ENCODE measurements around the gene DYRK2.
A peak's percentile ranks its signal among the peaks of the same experiment; 100 is the strongest.
"Not testable (repeated sequence)": the region's sequence is repeated elsewhere in the genome, so short reads cannot be mapped to it uniquely, and the experiment has no call there.

DYRK2 gene

GRCh38 chr12:67669217-67669933 lies 20.8 kb downstream of the DYRK2 start:
- no peak for DNase-seq (ENCODE audit: insufficient read length, low spot score)
- FAIRE-seq: no peak

- no peak for FAIRE-seq
- no peak for DNase-seq (ENCODE audit: insufficient read length, low spot score)
Measured at GRCh38 chr12:67669934-67670631, 21.5 kb downstream of the DYRK2 start.

- FAIRE-seq (no peak), DNase-seq (ENCODE audit: insufficient read length, low spot score) (no peak)
Measured at GRCh38 chr12:67671419-67671818, 22.9 kb downstream of the DYRK2 start.

GRCh38 chr12:67671892-67672291 lies 23.3 kb downstream of the DYRK2 start:
- DNase-seq (ENCODE audit: insufficient read length, low spot score) (no peak), FAIRE-seq (no peak)

GRCh38 chr12:67672507-67672906 lies 24.0 kb downstream of the DYRK2 start:
- FAIRE-seq: not testable (repeated sequence)

GRCh38 chr12:67673509-67673908 lies 25.0 kb downstream of the DYRK2 start:
- not testable (repeated sequence) for FAIRE-seq; DNase-seq (ENCODE audit: insufficient read length, low spot score)

More at GRCh38 chr12:67672507-67672906, 24.0 kb downstream of the DYRK2 start:
- DNase-seq (ENCODE audit: insufficient read length, low spot score): not testable (repeated sequence)

GRCh38 chr12:67674417-67674816 lies 25.9 kb downstream of the DYRK2 start:
- no peak for FAIRE-seq
- no peak for DNase-seq (ENCODE audit: insufficient read length, low spot score)

- FAIRE-seq: no peak
- DNase-seq (ENCODE audit: insufficient read length, low spot score): no peak
Measured at GRCh38 chr12:67676624-67677023, 28.1 kb downstream of the DYRK2 start.

- FAIRE-seq (no peak), DNase-seq (ENCODE audit: insufficient read length, low spot score) (no peak)
Measured at GRCh38 chr12:67677166-67677565, 28.6 kb downstream of the DYRK2 start.

- DNase-seq (ENCODE audit: insufficient read length, low spot score) (peak; percentile 41), FAIRE-seq (peak; percentile 28)
Measured at GRCh38 chr12:67681105-67681778, 32.7 kb downstream of the DYRK2 start.

- no peak for FAIRE-seq
- DNase-seq (ENCODE audit: insufficient read length, low spot score): no peak
Measured at GRCh38 chr12:67681941-67682620, 33.5 kb downstream of the DYRK2 start.

- DNase-seq (ENCODE audit: insufficient read length, low spot score) (no peak), FAIRE-seq (no peak)
Measured at GRCh38 chr12:67689385-67689784, 40.8 kb downstream of the DYRK2 start.

- FAIRE-seq (no peak), DNase-seq (ENCODE audit: insufficient read length, low spot score) (no peak)
Measured at GRCh38 chr12:67690656-67691055, 42.1 kb downstream of the DYRK2 start.

GRCh38 chr12:67691220-67691619 lies 42.7 kb downstream of the DYRK2 start:
- FAIRE-seq: no peak
- DNase-seq (ENCODE audit: insufficient read length, low spot score): no peak

GRCh38 chr12:67692135-67692534 lies 43.6 kb downstream of the DYRK2 start:
- FAIRE-seq (no peak), DNase-seq (ENCODE audit: insufficient read length, low spot score) (no peak)

- FAIRE-seq: no peak
Measured at GRCh38 chr12:67692966-67693365, 44.4 kb downstream of the DYRK2 start.

GRCh38 chr12:67693894-67694293 lies 45.3 kb downstream of the DYRK2 start:
- DNase-seq (ENCODE audit: insufficient read length, low spot score) (no peak), FAIRE-seq (no peak)

More at GRCh38 chr12:67692966-67693365, 44.4 kb downstream of the DYRK2 start:
- DNase-seq (ENCODE audit: insufficient read length, low spot score): no peak

- DNase-seq (ENCODE audit: insufficient read length, low spot score) (no peak), FAIRE-seq (no peak)
Measured at GRCh38 chr12:67694306-67694900, 45.9 kb downstream of the DYRK2 start.

- FAIRE-seq (no peak), DNase-seq (ENCODE audit: insufficient read length, low spot score) (no peak)
Measured at GRCh38 chr12:67695974-67696373, 47.4 kb downstream of the DYRK2 start.

GRCh38 chr12:67697443-67697842 lies 48.9 kb downstream of the DYRK2 start:
- FAIRE-seq (no peak), DNase-seq (ENCODE audit: insufficient read length, low spot score) (no peak)

GRCh38 chr12:67697967-67698366 lies 49.4 kb downstream of the DYRK2 start:
- no peak for FAIRE-seq

More at GRCh38 chr12:67697967-67698366, 49.4 kb downstream of the DYRK2 start:
- DNase-seq (ENCODE audit: insufficient read length, low spot score): no peak

Data from HTR-8/SVneo (cell line).